Hepatocyte (in vitro differentiated cells): ENCODE measurements around the gene TP63. TPM values are rescaled to one million over a fixed set of nuclear protein-coding genes. Genes with fewer than 3 reads are reported as not detected.
A peak's percentile ranks its signal among the peaks of the same experiment; 100 is the strongest.

ENCODE experiments used
- DNase-seq: peaks from one replicate; pipeline ENCODE4 v3.0.0-alpha.2; 2016; ENCODE audit warnings: low spot score
- H2AFZ ChIP-seq: fragments of 200-600 bp; sonication (generic); 2 replicates; pipeline ENCODE4 v1.6.0; 2016; ENCODE audit warnings: antibody characterized with exemption, mild to moderate bottlenecking
- H3K27ac ChIP-seq: fragments of 200-600 bp; sonication (generic); 2 replicates; pipeline ENCODE4 v1.5.1; 2016; ENCODE audit warnings: mild to moderate bottlenecking
- H3K27me3 ChIP-seq: fragments of 200-600 bp; sonication (generic); 2 replicates; pipeline ENCODE4 v1.6.1; 2016
- H3K36me3 ChIP-seq: fragments of 200-600 bp; sonication (generic); replicated peaks from 2 replicates; pipeline ENCODE4 v1.5.1; 2016; ENCODE audit warnings: low read depth; ENCODE audit not compliant: insufficient read depth
- H3K4me1 ChIP-seq: fragments of 200-600 bp; sonication (generic); 2 replicates; pipeline ENCODE4 v1.5.1; 2016; ENCODE audit warnings: mild to moderate bottlenecking, moderate library complexity; ENCODE audit not compliant: insufficient read depth
- H3K4me2 ChIP-seq: fragments of 200-600 bp; sonication (generic); 2 replicates; pipeline ENCODE4 v1.6.0; 2016
- H3K4me3 ChIP-seq: fragments of 200-600 bp; sonication (generic); 2 replicates; pipeline ENCODE4 v1.5.1; 2016; ENCODE audit warnings: mild to moderate bottlenecking
- H3K79me2 ChIP-seq: fragments of 200-600 bp; sonication (generic); 2 replicates; pipeline ENCODE4 v1.6.0; 2017; ENCODE audit warnings: mild to moderate bottlenecking
- H3K9me2 ChIP-seq: fragments of 200-600 bp; sonication (generic); replicated peaks from 2 replicates; pipeline ENCODE4 v1.6.0; 2017; ENCODE audit warnings: mild to moderate bottlenecking; ENCODE audit not compliant: insufficient read depth
- H3K9me3 ChIP-seq: fragments of 200-600 bp; sonication (generic); 2 replicates; pipeline ENCODE4 v1.5.1; 2016; ENCODE audit warnings: low read depth, mild to moderate bottlenecking
- H4K20me1 ChIP-seq: fragments of 200-600 bp; sonication (generic); 2 replicates; pipeline ENCODE4 v1.6.0; 2016; ENCODE audit warnings: mild to moderate bottlenecking; ENCODE audit not compliant: insufficient read depth, poor library complexity, severe bottlenecking
- CTCF ChIP-seq: fragments of 200-600 bp; sonication (generic); IDR thresholded peaks from 2 replicates; pipeline ENCODE4 v1.5.1; 2016; ENCODE audit warnings: antibody characterized with exemption, mild to moderate bottlenecking; ENCODE audit not compliant: poor library complexity
- EZH2 ChIP-seq: fragments of 200-600 bp; sonication (generic); IDR thresholded peaks from 2 replicates; pipeline ENCODE4 v1.6.1; 2016; ENCODE audit warnings: antibody characterized with exemption, mild to moderate bottlenecking, borderline replicate concordance
- EZH2phosphoT487 ChIP-seq: fragments of 200-600 bp; sonication (generic); IDR thresholded peaks from one replicate; pipeline ENCODE4 v1.6.1; 2018; ENCODE audit warnings: antibody characterized with exemption, mild to moderate bottlenecking, low read depth, moderate library complexity; ENCODE audit not compliant: unreplicated experiment, severe bottlenecking
- WGBS: methylation state at CpG from one replicate; pipeline ENCODE4 v1.1.6; 2016; ENCODE audit warnings: low lambda C conversion rate; ENCODE audit errors: missing lambda C conversion rate; 5-methylcytosine and 5-hydroxymethylcytosine counted together
- polyA plus RNA-seq: library from polyadenylated mRNA; unstranded; fragments of >200 nt; fragmentation: Nextera tagmentation; extraction: Ambion mirVana; gene quantifications from 2 replicates; pipeline ENCODE4 v1.2.1, GENCODE V29; 2016
- total RNA-seq: library from RNA; depleted of rRNA; stranded (reverse); fragments of >200 nt; gene quantifications from 2 replicates; pipeline ENCODE4 v1.2.3, GENCODE V29; 2014

TP63 gene
- total and polyA plus RNA-seq, 2 experiments from 2014 or later = 1.9 to 2.4 TPM

GRCh38 chr3:189805375-189806067, 174.3 kb downstream of the TP63 start:
- Histone ChIP-seq H3K9me3 (no peaks in the 10 kb centered on the region), H3K79me2 (no peaks in the 10 kb centered on the region), H3K4me2 (no peak overlapping the region), H3K4me3 (no peak overlapping the region), H2AFZ (no peak overlapping the region), H3K4me1 (peaks cover 3% of the 10 kb centered on the region), H3K9me2 (no peaks in the 10 kb centered on the region), H3K27me3 (no peaks in the 10 kb centered on the region), H3K27ac (no peak overlapping the region), H4K20me1 (no peaks in the 10 kb centered on the region), H3K36me3 (no peaks in the 10 kb centered on the region)
- 84% methylated on average over 4 of the region's 4 CpGs for WGBS
- no peak for DNase-seq
- TF ChIP-seq CTCF (no peak), EZH2phosphoT487 (no peak), EZH2 (no peak)

- H3K4me2 ChIP-seq = no peak overlapping the region
- H3K4me1 ChIP-seq = peaks cover 3% of the 10 kb centered on the region
- peak overlapping the region; percentile 31 for H2AFZ ChIP-seq
- H3K27ac ChIP-seq = peak overlapping the region; percentile 9
- TF ChIP-seq CTCF (no peak), EZH2phosphoT487 (no peak), EZH2 (no peak)
- H3K36me3 ChIP-seq = no peaks in the 10 kb centered on the region
- no peaks in the 10 kb centered on the region for H3K9me3 ChIP-seq
- H3K79me2 ChIP-seq = no peaks in the 10 kb centered on the region
- no peaks in the 10 kb centered on the region for H3K9me2 ChIP-seq
- no peak overlapping the region for H3K4me3 ChIP-seq
- WGBS = 32% methylated on average over 11 of the region's 11 CpGs
- no peak for DNase-seq
- no peaks in the 10 kb centered on the region for H3K27me3 ChIP-seq
- H4K20me1 ChIP-seq = no peaks in the 10 kb centered on the region
Observed at GRCh38 chr3:189806171-189806951, 175.2 kb downstream of the TP63 start.

DNA sequence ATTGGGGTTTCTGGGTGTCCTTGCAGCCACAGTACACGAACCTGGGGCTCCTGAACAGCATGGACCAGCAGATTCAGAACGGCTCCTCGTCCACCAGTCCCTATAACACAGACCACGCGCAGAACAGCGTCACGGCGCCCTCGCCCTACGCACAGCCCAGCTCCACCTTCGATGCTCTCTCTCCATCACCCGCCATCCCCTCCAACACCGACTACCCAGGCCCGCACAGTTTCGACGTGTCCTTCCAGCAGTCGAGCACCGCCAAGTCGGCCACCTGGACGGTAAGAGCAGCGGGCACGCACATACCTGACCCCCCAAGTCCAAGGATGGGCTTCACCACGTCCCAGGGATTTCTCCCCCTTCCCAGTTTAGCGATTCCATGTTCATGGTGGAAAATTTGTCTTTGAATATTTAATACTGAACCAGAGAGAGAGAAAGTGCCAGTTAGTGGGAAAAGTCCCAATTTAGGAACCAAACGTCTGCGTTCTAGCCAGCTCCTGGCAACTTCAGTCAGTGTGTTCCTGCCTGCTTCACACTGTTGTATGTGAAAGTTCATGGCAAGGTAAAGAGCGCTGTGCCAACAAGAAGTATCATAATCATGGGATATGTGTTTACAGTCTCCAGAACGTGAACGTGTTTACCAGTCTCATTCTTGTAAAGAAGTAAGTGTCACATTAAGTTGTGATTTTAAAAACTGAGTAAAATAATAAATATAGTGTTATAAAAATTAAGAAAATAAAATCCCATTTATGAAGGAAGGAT, 177.2 kb downstream of the TP63 start:
- Histone ChIP-seq H4K20me1 (no peaks in the 10 kb centered on the region), H3K27ac (no peak overlapping the region), H3K4me1 (peaks cover 3% of the 10 kb centered on the region), H3K9me2 (no peaks in the 10 kb centered on the region), H2AFZ (no peak overlapping the region), H3K4me3 (no peak overlapping the region), H3K9me3 (no peaks in the 10 kb centered on the region), H3K79me2 (no peaks in the 10 kb centered on the region), H3K4me2 (no peak overlapping the region), H3K36me3 (no peaks in the 10 kb centered on the region), H3K27me3 (no peaks in the 10 kb centered on the region)
- WGBS = 96% methylated on average over 29 of the region's 29 CpGs
- no peak for DNase-seq
- TF ChIP-seq EZH2 = no peak
- TF ChIP-seq CTCF = no peak
- no peak for TF ChIP-seq EZH2phosphoT487
